Measurements from ENCODE around the gene UNCX.

GRCh38 chr7:1246871-1247526, 14.3 kb downstream of the UNCX start:
- TF ChIP-seq CTCF (IDR thresholded peaks at IDR 0.05) (no peak), POLR2A (IDR thresholded peaks at IDR 0.05) (no peak)

Data from heart left ventricle (tissue), 13 donors.